GM19193 (cell line): ENCODE measurements around the gene XPO5.

ENCODE experiments used
- POLR2A ChIP-seq: IDR thresholded peaks from 4 replicates; pipeline ENCODE4 v1.6.1; 2011; ENCODE audit not compliant: insufficient read depth, insufficient read length; ENCODE audit errors: extremely low read depth

Gene XPO5

GRCh38 chr6:43509984-43510826 lies 65.6 kb downstream of the XPO5 start, which contains the start of gene LRRC73:
TSS of gene LRRC73 (minus strand) at chr6:43510346. CDS start at chr6:43509785, 561 bp downstream.
- no peak for TF ChIP-seq POLR2A

DNA sequence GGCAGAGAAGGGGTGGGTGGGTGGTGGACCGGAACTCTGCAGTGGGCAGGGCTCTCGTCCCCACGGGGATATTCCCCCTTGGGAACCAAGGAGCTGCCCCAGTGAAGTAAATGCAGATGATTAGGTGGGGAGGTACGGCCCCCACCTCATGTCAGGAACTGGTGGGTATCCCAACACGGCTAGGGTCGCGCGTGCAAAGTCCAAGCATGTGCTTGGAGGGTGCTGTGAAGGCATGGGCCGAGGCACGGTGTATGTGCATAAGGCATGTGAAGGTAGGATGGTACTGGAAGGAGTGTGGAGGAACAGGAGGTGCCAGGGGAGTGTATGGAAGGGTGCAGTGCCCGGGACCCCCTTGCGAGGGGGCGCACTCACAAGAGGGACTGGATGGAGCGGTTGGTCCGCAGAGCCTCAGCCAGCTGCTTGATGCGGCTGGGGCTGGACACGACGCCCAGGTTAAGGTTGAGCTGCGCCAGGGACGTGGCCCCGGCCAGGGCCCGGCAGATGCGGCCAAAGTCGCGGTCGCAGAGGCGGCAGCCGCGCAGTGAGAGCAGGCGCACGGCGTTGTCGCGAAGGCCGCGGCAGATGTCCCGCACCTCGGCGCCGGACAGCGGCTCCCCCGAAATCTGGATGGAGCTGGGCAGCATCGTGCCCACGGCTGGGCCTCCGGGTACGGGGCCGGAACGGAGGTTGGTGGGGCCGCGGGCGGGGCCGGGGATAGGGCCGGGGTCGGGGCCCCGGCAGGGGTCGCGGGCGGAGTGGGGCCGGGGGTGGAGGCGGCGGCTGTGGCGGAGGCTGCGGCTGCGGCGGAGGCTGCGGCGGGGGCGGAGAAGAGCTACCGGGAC lies 66.5 kb downstream of the XPO5 start:
- TF ChIP-seq POLR2A = no peak

DNA sequence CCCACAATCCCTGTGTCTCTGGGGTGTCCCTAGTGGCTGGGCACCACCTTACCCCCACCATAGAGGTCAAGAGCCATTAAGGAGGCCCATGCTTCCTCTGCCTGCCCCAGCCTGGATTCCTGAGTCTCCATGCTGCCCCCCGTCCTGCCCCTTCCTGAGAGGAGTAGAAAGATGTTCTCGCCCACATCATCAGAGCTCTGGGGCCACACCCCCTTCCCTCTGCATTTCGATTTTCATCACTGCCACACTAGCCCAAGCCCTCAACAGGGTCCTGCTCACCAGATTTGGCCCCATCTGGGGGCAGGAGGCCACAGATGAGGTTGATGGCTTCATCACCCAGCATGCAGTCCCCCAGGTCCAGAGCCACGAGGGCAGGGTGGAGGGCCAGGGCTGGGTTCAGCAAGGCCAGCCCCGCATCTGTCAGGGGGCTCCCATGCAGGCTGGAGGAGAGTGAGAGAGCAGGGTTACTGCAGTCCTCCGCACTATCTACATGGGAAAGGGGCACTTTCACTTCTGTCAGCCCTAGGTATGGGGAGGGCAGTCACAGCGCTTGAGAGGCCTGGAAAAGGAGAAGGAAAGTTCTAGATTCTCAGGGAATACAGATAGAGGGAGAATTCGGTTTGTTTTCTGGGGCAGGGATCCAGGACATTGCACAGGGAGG lies 67.2 kb downstream of the XPO5 start:
- TF ChIP-seq POLR2A = no peak

- no peak for TF ChIP-seq POLR2A
Measured at GRCh38 chr6:43506667-43507471, 69.0 kb downstream of the XPO5 start.

DNA sequence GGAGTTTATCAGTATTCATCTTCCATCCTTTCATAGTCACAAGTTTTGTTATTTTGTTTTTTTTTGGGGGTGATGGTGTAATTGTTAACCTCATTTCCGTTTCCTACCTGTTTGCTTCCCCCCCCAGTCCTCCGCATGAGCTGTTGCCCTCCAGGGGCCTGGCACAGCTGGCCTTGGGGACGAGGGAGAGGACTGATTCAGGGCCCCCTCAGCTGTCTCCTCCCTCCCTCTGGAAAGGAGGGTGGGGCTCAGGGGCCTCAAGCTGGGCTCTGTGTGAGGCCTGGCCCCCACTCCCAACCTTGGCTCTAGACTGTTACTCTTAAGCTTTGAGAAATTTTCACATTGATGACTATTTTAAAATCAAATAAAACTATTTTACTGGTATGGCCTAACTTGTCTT lies 69.7 kb downstream of the XPO5 start:
- no peak for TF ChIP-seq POLR2A

DNA sequence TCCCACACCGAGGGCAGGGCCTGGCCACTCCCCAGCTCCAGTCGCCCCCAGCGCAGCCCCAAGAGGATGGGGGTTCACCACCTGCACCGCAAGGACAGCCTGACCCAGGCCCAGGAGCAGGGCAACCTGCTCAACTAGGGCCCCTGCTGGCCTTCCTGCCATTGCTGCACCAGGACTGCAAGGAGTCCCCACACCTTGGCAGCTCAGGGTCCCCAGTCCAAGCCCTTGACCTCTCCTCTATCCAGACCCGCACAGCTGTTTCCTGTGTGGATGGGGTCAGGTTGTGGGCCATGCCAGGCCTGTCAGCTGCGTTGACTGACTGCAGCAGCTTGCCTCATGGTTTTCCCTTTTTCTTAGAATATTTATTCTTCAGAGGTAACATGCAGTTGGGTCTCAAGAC lies 70.1 kb downstream of the XPO5 start:
- no peak for TF ChIP-seq POLR2A

GRCh38 chr6:43504756-43505593 lies 70.9 kb downstream of the XPO5 start:
- TF ChIP-seq POLR2A = no peak

DNA sequence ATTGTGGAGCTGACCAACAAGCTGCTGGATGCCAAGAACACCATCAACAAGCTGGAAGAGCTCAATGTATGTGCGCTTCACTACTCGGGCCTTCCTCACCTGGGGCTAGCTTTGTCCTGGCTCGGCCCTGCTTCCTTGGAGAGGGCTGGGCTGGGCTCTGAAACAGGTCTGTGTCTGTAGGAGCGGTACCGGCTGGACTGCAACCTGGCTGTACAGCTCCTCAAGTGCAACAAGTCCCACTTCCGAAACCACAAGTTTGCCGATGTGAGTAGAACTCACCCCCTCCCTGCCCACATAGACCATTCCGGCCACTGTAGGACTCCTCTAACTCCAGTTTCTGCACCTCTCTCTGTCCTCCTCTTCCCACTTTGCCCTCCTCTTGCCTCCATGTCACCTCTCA lies 72.4 kb downstream of the XPO5 start:
- TF ChIP-seq POLR2A = no peak

- TF ChIP-seq POLR2A = no peak
Measured at GRCh38 chr6:43502666-43503065, 73.2 kb downstream of the XPO5 start.

DNA sequence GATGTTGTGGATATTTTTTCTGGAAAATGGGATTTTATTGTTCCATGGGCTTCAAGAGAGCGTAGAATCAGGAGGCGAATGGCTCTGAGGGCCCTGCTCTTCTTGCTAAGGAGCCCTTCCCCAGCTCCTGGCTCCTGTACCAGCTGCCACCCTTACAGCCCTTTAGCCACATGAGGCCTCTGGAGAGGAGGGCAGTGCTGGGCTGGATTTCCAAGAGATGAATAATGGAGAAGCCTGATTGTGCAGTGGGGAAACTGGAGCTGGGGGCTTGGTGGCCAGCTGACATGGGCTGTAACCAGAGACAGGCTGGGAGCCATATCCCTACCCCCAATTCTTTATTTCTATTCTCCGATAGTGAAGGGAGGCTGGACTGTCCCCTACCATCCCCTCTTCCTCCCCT lies 74.9 kb downstream of the XPO5 start:
- no peak for TF ChIP-seq POLR2A

- no peak for TF ChIP-seq POLR2A
Measured at GRCh38 chr6:43499028-43499815, 76.6 kb downstream of the XPO5 start.

DNA sequence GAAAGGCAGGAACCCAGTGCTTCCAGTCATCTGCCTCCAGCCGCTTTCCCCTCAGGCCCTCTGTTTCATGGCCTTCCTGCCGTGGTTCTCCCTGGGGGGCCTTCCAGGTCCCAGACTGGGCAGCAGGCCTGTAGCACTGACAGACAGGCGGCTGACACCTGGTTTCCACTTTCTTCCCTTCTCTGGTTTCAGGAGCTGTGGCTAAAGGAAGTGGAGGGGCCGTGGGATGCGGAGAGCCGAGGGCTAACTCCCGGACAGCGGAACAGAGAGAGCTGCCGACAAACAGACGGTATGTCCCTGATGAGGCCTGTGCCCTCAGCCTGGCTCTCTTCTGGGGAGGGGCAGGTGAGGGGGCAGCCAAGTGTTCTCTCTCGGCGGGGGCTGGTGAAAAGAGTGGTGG lies 78.1 kb downstream of the XPO5 start:
- no peak for TF ChIP-seq POLR2A

DNA sequence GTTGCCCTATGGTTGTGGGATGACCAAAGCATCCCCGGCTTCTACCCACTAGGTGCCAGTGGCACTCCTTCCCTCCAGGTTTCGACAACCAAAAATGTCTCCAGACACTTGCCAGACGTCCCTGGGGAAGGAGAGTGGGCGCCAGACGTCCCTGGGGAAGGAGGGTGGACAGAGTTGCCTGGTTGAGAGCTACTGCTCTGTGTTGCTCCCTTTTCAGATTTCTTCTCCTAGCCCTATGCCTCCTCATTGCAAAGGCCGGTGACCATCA lies 78.8 kb downstream of the XPO5 start:
- TF ChIP-seq POLR2A = no peak
